Peyer's patch (tissue), 4 donors: ENCODE results near the gene PDE8B. TPM values are rescaled to one million over a fixed set of nuclear protein-coding genes. Genes with fewer than 3 reads are reported as not detected.
"Not testable (repeated sequence)": the region's sequence is repeated elsewhere in the genome, so short reads cannot be mapped to it uniquely, and the experiment has no call there.

Source experiments
- DNase-seq, 3 donors: peaks; one replicate each; pipeline ENCODE4 v3.0.0-alpha.2; 2017 to 2019
- H3K27ac ChIP-seq, 4 donors: fragments of 200-600 bp; sonication (generic); one replicate each; pipeline ENCODE4 v1.5.1; 2016 to 2019
- H3K27me3 ChIP-seq, 2 donors: fragments of 200-600 bp; sonication (generic); one replicate each; pipeline ENCODE4 v1.5.1; 2019
- H3K36me3 ChIP-seq, 3 donors: fragments of 200-600 bp; sonication (generic); one replicate each; pipeline ENCODE4 v1.5.1; 2016 to 2019
- H3K4me1 ChIP-seq, 4 donors: fragments of 200-600 bp; sonication (generic); one replicate each; pipeline ENCODE4 v1.5.1; 2016 to 2019
- H3K4me3 ChIP-seq, 4 donors: fragments of 200-600 bp; sonication (generic); 1 replicate in 3 of 4; 2 replicates in 1 of 4; pipeline ENCODE4 v1.5.1; 2016 to 2019; ENCODE audit warnings: mild to moderate bottlenecking in 1 of 4
- H3K9me3 ChIP-seq, 4 donors: fragments of 200-600 bp; sonication (generic); one replicate each; pipeline ENCODE4 v1.5.1; 2016 to 2019; ENCODE audit warnings: mild to moderate bottlenecking in 1 of 4
- CTCF ChIP-seq, 6 experiments: fragments of 450-650 bp in 4 of 6; fragments of 200-600 bp in 2 of 6; sonication (generic) in 1 of 6; IDR thresholded peaks; one replicate each; pipeline ENCODE4 v1.5.1; 2017 to 2019; ENCODE audit warnings: antibody characterized with exemption in 6 of 6, mild to moderate bottlenecking in 3 of 6, moderate library complexity in 1 of 6
- POLR2A ChIP-seq, 2 donors: fragments of 450-650 bp; IDR thresholded peaks; one replicate each; pipeline ENCODE4 v1.5.1; 2017; ENCODE audit warnings: antibody characterized with exemption in 2 of 2, mild to moderate bottlenecking in 2 of 2, moderate library complexity in 2 of 2
- total RNA-seq, 4 donors: library from RNA; depleted of rRNA; stranded (reverse); fragments of >200 nt; gene quantifications; one replicate each; pipeline ENCODE4 v1.1.0, GENCODE V29; 2016

Gene PDE8B
- total RNA-seq, 4 donors from 2014 or later, result 0.94 to 3.1 (median 1.9) TPM

- Histone ChIP-seq H3K4me1 (no peaks in the 10 kb centered on the region), H3K27me3 (no peaks in the 10 kb centered on the region), H3K36me3 (no peaks in the 10 kb centered on the region), H3K9me3 (no peaks in the 10 kb centered on the region), H3K27ac (no peak overlapping the region), H3K4me3 (no peak overlapping the region)
- TF ChIP-seq POLR2A (IDR thresholded peaks at IDR 0.05) (no peak), CTCF (IDR thresholded peaks at IDR 0.05) (no peak)
- DNase-seq, result no peak
Observed at GRCh38 chr5:77461287-77461686, 250.8 kb downstream of the PDE8B start.

- no peaks in the 10 kb centered on the region for H3K9me3 ChIP-seq
- H3K27ac ChIP-seq, result no peak overlapping the region
- H3K4me1 ChIP-seq, result no peaks in the 10 kb centered on the region
- no peaks in the 10 kb centered on the region for H3K36me3 ChIP-seq
- TF ChIP-seq CTCF (IDR thresholded peaks at IDR 0.05) (no peak), POLR2A (IDR thresholded peaks at IDR 0.05) (no peak)
- DNase-seq, result no peak
- H3K27me3 ChIP-seq, result no peaks in the 10 kb centered on the region
- H3K4me3 ChIP-seq, result no peak overlapping the region
Observed at GRCh38 chr5:77463905-77464304, 253.4 kb downstream of the PDE8B start.

GRCh38 chr5:77468875-77469274 lies 258.4 kb downstream of the PDE8B start:
- H3K4me1 ChIP-seq, H3K36me3 ChIP-seq, DNase-seq, H3K27ac ChIP-seq, H3K9me3 ChIP-seq, H3K27me3 ChIP-seq, H3K4me3 ChIP-seq: not testable (repeated sequence)

GRCh38 chr5:77475041-77475440 lies 264.6 kb downstream of the PDE8B start:
- not testable (repeated sequence) for H3K27ac ChIP-seq, DNase-seq, H3K4me3 ChIP-seq, H3K27me3 ChIP-seq, H3K36me3 ChIP-seq, H3K9me3 ChIP-seq, H3K4me1 ChIP-seq

Other genes starting within 250 kb of the PDE8B start
- 10 to 100 TPM; 45.0 to 52.4 (median 49.6) TPM for gene AGGF1, start 180.3 kb upstream of the PDE8B start, total RNA-seq
- 1 to 10 TPM; 1.9 to 4.5 (median 3.5) TPM for gene ZBED3, start 123.4 kb upstream of the PDE8B start, total RNA-seq